H1 (cell line): ENCODE results near the gene DIS3.

Experiments used
- ASH2L ChIP-seq: fragments of 200-600, 300-600 bp; sonication (generic); IDR thresholded peaks from one replicate; pipeline ENCODE4 v1.7.1; 2017; ENCODE audit warnings: low read length
- CTCF ChIP-seq, 3 experiments: IDR thresholded peaks; 1 replicate in 2 of 3; 2 replicates in 1 of 3; pipeline versions ENCODE4 v1.5.1 to v1.6.1; 2011; ENCODE audit warnings: low read length in 3 of 3, mild to moderate bottlenecking in 3 of 3, inconsistent platforms in 2 of 3, low read depth in 1 of 3, moderate library complexity in 1 of 3; ENCODE audit not compliant: insufficient read depth in 1 of 3; ENCODE audit errors: control extremely low read depth in 1 of 3
- HDAC2 ChIP-seq, 2 experiments: fragments of 300-600 bp in 1 of 2; sonication (generic) in 1 of 2; IDR thresholded peaks; 2 replicates each; pipeline ENCODE4 v1.6.1; 2011 to 2012; ENCODE audit warnings: low read depth in 2 of 2, low read length in 2 of 2, mild to moderate bottlenecking in 2 of 2, moderate library complexity in 2 of 2, borderline replicate concordance in 1 of 2, inconsistent platforms in 1 of 2
- MAFK ChIP-seq: IDR thresholded peaks from 2 replicates; pipeline ENCODE4 v1.6.1; 2012; ENCODE audit warnings: low read depth, mild to moderate bottlenecking, improper control_type of control experiment, low read length
- POLR2A ChIP-seq, 2 experiments: IDR thresholded peaks; 1 replicate in 1 of 2; 2 replicates in 1 of 2; pipeline ENCODE4 v1.6.1; 2011; ENCODE audit warnings: low read depth in 2 of 2, low read length in 2 of 2, mild to moderate bottlenecking in 2 of 2; ENCODE audit errors: control extremely low read depth in 1 of 2
- SIN3A ChIP-seq, 2 experiments: IDR thresholded peaks in 1 of 2; conservative IDR thresholded peaks in 1 of 2; 2 replicates each; pipeline ENCODE4 v1.6.1; 2011 to 2012; ENCODE audit warnings: low read length in 2 of 2, improper control_type of control experiment in 1 of 2, low read depth in 1 of 2, mild to moderate bottlenecking in 1 of 2
- SP2 ChIP-seq: IDR thresholded peaks from 2 replicates; pipeline ENCODE4 v1.6.1; 2012; ENCODE audit warnings: mild to moderate bottlenecking, low read length, inconsistent platforms
- TAF1 ChIP-seq: IDR thresholded peaks from 2 replicates; pipeline ENCODE4 v1.6.1; 2011; ENCODE audit warnings: mild to moderate bottlenecking, low read depth, low read length

DNA sequence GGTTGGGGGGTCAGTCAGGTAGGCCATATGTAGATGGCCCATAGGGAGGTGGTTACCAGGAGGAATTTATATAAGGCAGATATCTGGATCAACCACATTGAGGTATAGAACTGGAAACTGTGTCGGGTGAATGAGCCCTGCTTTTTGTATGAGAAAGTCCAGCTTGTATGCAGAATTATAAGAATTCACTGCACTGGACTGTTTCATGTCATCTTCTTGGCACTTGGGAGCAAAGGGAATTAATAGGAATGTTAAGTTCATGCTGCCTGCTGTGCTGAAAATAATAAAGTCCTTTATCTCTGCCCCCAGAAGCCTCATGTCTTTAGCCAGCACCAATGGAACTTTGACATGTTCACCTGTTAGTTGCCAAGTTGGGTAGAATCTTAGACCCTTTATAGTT lies 41.7 kb downstream of the DIS3 start:
- TF ChIP-seq ASH2L (no peak), CTCF (IDR thresholded peaks at IDR 0.05; ENCODE audit: control extremely low read depth in 1 of 3, insufficient read depth in 1 of 3, low read depth in 1 of 3, low read length in 3 of 3) (no peak), POLR2A (IDR thresholded peaks at IDR 0.05; ENCODE audit: control extremely low read depth in 1 of 2, low read depth in 2 of 2, low read length in 2 of 2) (no peak), HDAC2 (IDR thresholded peaks at IDR 0.05; ENCODE audit: borderline replicate concordance in 1 of 2, low read depth in 2 of 2, low read length in 2 of 2) (no peak), SP2 (no peak), SIN3A (conservative IDR thresholded peaks at IDR 0.05 in 1 of 2, IDR thresholded peaks at IDR 0.05 in 1 of 2; ENCODE audit: low read depth in 1 of 2, low read length in 2 of 2) (no peak), MAFK (no peak), TAF1 (no peak)
